Measurements from ENCODE around the gene NUDCD3.

DNA sequence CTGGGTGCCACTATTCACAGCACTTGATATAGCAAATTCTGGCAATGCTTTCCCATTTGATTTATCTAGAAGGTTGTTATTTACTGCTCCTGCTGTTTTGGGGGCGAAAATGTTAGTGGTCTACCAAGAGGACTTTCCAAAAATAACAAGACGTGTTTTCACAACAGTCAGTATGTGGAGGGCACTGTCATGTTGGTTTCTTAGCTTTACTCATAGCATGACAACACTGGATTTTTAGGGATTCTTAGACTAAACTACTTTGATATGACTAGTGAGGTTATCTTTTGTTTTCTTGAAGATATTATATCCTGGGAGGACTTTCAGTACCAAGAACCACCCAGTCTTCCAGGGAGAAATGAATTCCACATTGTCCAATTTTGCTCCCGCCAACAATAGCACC lies 49.4 kb downstream of the NUDCD3 start:
- no peak for TF ChIP-seq CTCF (IDR thresholded peaks at IDR 0.05; ENCODE audit: insufficient read depth, low read length, poor library complexity, severe bottlenecking)
- TF ChIP-seq EZH2phosphoT487 (conservative IDR thresholded peaks at IDR 0.05; ENCODE audit: low read length), result no peak

Measured in SU-DHL-6 (cell line).